ACC112 (cell line): ENCODE results near the gene KCNQ5.

Source experiments
- H2AFZ ChIP-seq: fragments of 200-600 bp; sonication (generic); one replicate; pipeline ENCODE4 v1.6.0; 2017; ENCODE audit warnings: antibody characterized with exemption, low read length; ENCODE audit not compliant: unreplicated experiment
- H3K27ac ChIP-seq: fragments of 200-600 bp; sonication (generic); 2 replicates; pipeline ENCODE4 v1.5.1; 2014; ENCODE audit warnings: low read depth, mild to moderate bottlenecking, antibody characterized with exemption, low read length, moderate library complexity
- H3K27me3 ChIP-seq: fragments of 200-600 bp; sonication (generic); 2 replicates; pipeline ENCODE4 v1.6.1; 2014; ENCODE audit warnings: mild to moderate bottlenecking, antibody characterized with exemption, low read length, moderate library complexity, mixed read lengths; ENCODE audit not compliant: insufficient read depth
- H3K36me3 ChIP-seq: fragments of 200-600 bp; sonication (generic); 2 replicates; pipeline ENCODE4 v1.6.1; 2016; ENCODE audit warnings: mild to moderate bottlenecking, antibody characterized with exemption, low read length, moderate library complexity, mixed read lengths; ENCODE audit not compliant: insufficient read depth
- H3K4me1 ChIP-seq: fragments of 200-600 bp; sonication (generic); one replicate; pipeline ENCODE4 v1.6.1; 2016; ENCODE audit warnings: low read length, mixed read lengths; ENCODE audit not compliant: insufficient read depth, unreplicated experiment, control insufficient read depth
- H3K4me3 ChIP-seq: fragments of 200-600 bp; sonication (generic); 2 replicates; pipeline ENCODE4 v1.5.1; 2014; ENCODE audit warnings: mild to moderate bottlenecking, low read depth, low read length
- H3K79me2 ChIP-seq: fragments of 200-600 bp; sonication (generic); one replicate; pipeline ENCODE4 v1.6.0; 2016; ENCODE audit warnings: low read length; ENCODE audit not compliant: control insufficient read depth, unreplicated experiment, insufficient read depth

Gene KCNQ5

DNA sequence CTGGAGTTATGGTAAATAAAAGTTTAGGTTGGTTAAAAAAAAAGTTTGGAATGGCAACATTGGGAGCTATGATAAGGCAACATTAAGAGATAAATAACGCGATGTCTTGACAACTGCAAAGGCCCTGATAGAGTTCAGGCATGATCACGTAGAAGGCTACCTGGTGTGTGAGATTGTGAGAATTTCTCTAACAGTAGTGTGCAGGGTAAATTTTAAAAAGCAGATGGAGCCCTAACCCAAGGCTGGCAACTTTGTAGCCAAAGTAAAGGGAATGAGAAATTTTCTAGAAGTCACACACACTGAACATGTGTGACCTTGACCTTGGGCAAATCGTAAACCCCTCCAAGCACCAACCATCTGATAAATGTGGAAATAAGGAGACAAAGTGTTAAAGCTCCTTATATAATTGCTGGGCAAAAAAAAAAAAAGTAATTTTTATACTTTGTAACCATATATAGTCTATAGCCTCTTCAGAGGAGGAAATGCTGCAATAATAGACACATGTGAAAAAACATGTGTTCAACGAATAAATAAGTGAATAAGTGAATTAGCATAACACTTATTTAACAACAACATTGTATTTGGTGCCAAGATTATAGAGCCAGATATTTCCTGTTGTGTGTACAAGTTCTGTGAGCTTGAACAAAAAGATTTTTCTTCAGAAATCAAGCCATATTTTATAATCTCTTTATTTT lies 18.2 kb downstream of the KCNQ5 start:
- no peak overlapping the region for H3K4me3 ChIP-seq
- no peaks in the 10 kb centered on the region for H3K4me1 ChIP-seq
- no peak overlapping the region for H2AFZ ChIP-seq
- H3K27me3 ChIP-seq: no peaks in the 10 kb centered on the region
- no peak overlapping the region for H3K27ac ChIP-seq
- peaks cover 11% of the 10 kb centered on the region for H3K79me2 ChIP-seq
- no peaks in the 10 kb centered on the region for H3K36me3 ChIP-seq

DNA sequence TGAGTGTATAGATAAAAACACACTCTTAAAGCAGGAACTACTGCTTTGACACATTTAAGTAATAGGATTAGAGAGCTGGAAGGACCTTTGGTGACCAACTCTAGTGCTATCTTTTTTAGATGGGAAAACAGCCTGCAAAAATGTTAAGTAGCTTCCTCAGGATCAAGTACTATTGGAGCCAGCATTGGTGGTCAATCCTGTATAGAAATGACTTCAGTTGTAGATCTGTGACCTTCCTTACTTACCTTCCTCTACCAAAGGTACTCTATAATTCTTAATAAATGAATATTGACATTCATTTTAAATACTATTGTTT lies 18.7 kb downstream of the KCNQ5 start:
- Histone ChIP-seq H3K36me3 (no peaks in the 10 kb centered on the region), H3K4me1 (no peaks in the 10 kb centered on the region), H3K79me2 (peaks cover 10% of the 10 kb centered on the region)

DNA sequence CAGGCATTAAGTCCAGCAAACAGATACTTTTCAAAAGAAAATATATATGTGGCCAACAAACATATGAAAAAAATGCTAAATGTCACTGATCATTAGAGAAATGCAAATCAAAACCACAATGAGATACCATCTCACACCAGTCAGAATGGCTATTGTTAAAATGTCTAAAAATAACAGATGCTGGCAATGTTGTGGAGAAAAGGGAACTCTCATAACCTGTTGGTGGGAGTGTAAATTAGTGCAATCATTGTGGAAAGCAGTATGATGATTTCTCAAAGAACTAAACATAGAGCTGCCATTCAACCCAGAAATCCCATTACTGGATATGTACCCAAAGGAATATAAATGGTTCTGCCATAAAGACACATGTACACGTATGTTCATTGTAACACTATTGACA lies 20.6 kb downstream of the KCNQ5 start:
- Histone ChIP-seq H3K79me2 (peaks cover 10% of the 10 kb centered on the region), H3K4me3 (no peak overlapping the region), H3K27ac (no peak overlapping the region), H3K36me3 (no peaks in the 10 kb centered on the region), H3K4me1 (peaks cover 10% of the 10 kb centered on the region), H3K27me3 (no peaks in the 10 kb centered on the region), H2AFZ (no peak overlapping the region)

More for the DNA sequence above, 18.7 kb downstream of the KCNQ5 start:
- no peak overlapping the region for H3K4me3 ChIP-seq
- no peak overlapping the region for H3K27ac ChIP-seq
- no peak overlapping the region for H2AFZ ChIP-seq
- no peaks in the 10 kb centered on the region for H3K27me3 ChIP-seq

DNA sequence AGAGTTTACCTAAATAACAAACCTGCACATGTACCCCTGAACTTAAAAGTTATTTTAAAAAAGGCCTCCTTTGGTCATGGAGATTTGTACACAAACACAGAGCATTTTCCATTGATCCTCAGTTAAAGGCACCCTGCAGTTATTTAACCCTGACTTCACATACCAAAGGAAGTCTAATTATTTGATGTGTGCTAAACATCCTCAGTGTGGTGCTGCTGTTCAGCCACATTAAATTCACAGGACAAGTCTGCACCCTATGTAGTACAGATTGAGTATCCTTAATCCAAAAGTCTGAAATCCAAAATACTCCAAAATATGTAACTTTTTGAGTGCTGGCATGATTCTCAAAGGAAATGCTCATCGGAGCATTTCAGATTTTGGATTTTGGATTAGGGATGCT lies 21.4 kb downstream of the KCNQ5 start:
- H3K4me1 ChIP-seq: peaks cover 10% of the 10 kb centered on the region
- H3K4me3 ChIP-seq: no peak overlapping the region
- H3K27me3 ChIP-seq: no peaks in the 10 kb centered on the region
- H3K79me2 ChIP-seq: peaks cover 14% of the 10 kb centered on the region
- H3K27ac ChIP-seq: no peak overlapping the region
- H3K36me3 ChIP-seq: no peaks in the 10 kb centered on the region
- H2AFZ ChIP-seq: no peak overlapping the region

DNA sequence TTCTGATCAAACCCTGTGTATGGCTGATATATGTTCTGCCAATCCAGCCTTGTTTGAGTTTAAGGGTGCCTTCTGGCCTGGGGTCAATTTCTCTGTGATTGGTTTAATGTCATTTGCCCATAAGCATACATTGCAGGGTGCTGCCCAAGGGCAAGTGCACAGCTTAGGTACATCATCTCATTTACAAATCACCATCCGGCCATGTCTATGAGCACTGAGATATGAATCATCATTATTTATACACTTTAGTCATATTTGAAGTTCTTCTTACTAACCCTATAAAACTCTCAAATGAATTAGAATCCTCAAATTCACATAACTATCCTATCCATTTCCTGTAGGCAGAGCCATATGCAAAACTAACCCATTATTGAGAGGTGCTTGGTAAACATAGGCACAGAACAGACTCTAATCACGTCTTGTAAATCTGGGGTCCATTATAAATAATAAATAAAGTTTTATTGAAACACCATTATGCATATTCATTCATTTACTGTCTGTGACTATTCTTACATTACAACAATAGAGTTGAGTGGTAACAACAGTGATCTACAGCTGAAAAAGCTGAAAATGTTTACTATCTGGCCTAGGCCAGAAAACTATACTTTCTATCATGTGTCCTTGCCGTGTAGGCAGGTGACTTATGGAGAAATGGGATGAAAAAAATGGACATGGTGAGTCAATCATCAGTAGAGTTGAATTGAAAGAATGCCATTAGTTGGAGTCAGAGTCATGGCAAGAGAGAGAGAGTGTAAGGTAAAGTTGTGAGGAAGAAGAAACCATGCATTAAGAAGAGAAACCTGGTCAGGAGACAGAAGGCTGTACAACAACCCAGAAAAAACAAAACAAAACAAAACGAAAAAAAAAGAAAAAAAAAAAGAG lies 25.0 kb downstream of the KCNQ5 start:
- H3K79me2 ChIP-seq: peaks cover 15% of the 10 kb centered on the region

DNA sequence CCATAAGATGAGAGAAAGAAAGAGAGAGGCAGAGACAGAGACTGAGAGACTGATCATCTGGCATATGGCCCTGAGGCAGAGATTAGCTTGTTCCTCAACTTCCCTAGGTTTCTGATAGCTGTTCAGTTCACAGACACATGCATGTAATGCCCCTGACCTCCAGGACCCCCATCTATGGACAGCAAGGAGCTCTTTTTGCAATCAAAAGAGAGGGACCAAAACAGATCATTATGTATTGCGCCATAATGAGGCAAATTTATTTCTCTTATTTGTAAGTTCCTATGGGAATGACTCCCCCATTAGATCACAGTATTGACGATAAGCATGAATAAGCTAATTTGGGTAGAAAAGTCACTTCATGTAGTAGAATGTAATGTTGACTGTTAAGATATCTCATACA lies 25.6 kb downstream of the KCNQ5 start:
- peaks cover 15% of the 10 kb centered on the region for H3K79me2 ChIP-seq

More for the DNA sequence above, 25.0 kb downstream of the KCNQ5 start:
- Histone ChIP-seq H2AFZ (no peak overlapping the region), H3K27ac (no peak overlapping the region), H3K4me1 (peaks cover 40% of the 10 kb centered on the region), H3K36me3 (no peaks in the 10 kb centered on the region), H3K4me3 (no peak overlapping the region), H3K27me3 (no peaks in the 10 kb centered on the region)

DNA sequence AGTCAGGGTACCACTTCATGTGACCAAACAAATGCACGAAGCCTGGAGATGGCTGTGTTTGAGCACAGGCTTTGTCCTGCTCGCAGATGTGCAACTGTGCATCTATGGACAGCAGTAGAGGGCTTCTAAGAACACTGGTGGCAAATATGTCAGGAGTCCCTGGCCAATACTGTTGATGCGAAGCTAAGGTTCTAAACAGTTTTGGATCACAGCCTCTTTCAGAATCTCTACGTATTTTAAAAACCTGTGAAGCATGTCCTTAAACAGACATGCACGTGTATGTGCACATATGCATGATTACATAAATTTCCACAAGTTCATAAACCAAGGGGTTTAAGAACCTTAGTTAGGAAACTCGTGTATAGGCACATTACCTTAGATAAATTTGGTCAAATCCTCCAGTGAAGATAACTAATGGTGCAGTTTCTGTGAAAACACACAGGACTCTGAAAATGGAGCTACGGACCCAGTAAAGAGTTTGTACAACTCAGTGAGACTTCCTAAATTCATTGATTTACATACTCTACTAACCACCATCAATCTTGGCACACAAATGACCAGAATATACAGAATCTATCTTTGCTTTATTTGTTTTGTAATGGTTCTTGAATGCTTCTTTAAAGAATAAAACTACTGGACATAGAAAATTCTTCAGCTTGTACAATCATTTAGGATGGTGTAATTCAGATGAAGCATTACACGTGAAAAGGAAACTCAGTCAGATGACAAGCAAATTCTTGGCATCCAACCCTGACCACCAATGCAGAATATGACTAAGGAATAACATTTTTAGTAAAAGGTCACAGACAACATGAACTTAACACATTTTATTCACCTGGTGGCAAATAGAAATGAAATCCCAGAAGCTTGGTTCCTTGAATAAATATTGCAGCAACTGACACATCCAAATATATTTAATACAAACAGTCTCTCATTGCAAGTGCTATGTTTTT lies 27.4 kb downstream of the KCNQ5 start:
- Histone ChIP-seq H3K79me2 (peaks cover 15% of the 10 kb centered on the region), H3K27ac (peak overlapping the region; percentile 90), H3K4me3 (peak overlapping the region; percentile 58)

More for the DNA sequence above, 25.6 kb downstream of the KCNQ5 start:
- no peak overlapping the region for H3K27ac ChIP-seq
- H3K4me3 ChIP-seq: no peak overlapping the region
- H3K4me1 ChIP-seq: peaks cover 45% of the 10 kb centered on the region
- H3K27me3 ChIP-seq: no peaks in the 10 kb centered on the region
- H2AFZ ChIP-seq: no peak overlapping the region
- H3K36me3 ChIP-seq: no peaks in the 10 kb centered on the region

DNA sequence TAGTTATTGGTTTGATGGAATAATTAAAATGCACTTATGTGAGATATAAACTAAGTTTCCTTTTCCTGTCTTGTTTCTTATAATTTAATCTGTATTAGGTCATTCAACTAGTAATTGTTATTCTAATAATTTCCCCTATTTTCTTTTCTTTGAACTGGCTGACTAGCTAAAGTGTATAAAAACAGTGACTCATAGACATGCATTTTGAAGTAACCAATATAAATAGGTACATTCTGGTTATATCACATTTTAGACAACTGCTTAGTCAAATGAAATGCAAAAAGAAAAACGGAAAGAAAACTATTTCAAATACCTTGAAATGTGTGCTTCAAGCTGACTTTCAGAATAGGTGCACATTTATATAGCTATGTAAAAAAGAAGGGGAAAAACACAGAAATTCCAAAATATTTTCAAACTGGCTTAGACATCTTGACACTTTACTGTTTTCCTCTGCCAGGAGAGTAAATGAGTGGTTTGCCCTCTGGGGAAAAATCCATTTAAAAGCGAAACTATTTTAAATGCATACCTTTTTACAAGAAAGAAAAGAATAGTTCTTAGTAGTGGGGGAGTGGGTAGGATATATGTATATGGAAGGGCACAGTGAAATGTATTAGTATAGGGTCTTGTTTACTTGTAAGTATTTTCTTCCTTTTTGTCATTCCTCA lies 28.3 kb downstream of the KCNQ5 start:
- Histone ChIP-seq H3K79me2 (peaks cover 12% of the 10 kb centered on the region), H3K27ac (peak overlapping the region; percentile 90)

More for the DNA sequence above, 27.4 kb downstream of the KCNQ5 start:
- no peaks in the 10 kb centered on the region for H3K36me3 ChIP-seq
- H2AFZ ChIP-seq: no peak overlapping the region
- peaks cover 48% of the 10 kb centered on the region for H3K4me1 ChIP-seq
- no peaks in the 10 kb centered on the region for H3K27me3 ChIP-seq

DNA sequence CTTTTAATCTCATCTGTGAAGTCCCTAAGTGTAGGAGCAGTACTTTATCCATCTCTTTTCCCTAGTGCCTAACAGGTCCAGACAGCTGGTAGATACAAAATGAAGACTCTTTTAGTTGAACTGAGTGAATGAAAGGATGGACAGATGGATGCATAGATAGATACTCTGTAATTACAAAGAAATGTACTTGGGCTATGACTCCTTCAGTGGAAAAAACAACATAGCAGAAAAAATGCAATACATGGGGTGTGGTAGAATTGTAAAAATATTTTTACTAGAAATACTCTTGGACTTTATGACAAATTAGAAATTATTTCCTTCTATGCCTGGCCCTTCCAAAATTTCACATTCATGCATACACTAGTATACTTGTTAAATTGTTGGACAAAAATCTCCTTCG lies 29.3 kb downstream of the KCNQ5 start:
- Histone ChIP-seq H3K4me3 (no peak overlapping the region), H3K79me2 (peaks cover 15% of the 10 kb centered on the region), H2AFZ (no peak overlapping the region), H3K36me3 (no peaks in the 10 kb centered on the region), H3K27me3 (no peaks in the 10 kb centered on the region), H3K4me1 (peaks cover 48% of the 10 kb centered on the region), H3K27ac (peak overlapping the region; percentile 90)

More for the DNA sequence above, 28.3 kb downstream of the KCNQ5 start:
- Histone ChIP-seq H3K4me3 (peak overlapping the region; percentile 58), H3K36me3 (no peaks in the 10 kb centered on the region), H2AFZ (no peak overlapping the region), H3K4me1 (peaks cover 48% of the 10 kb centered on the region), H3K27me3 (no peaks in the 10 kb centered on the region)
